TTC549 (cell line): ENCODE data around the gene HYAL3.

ENCODE experiments used
- FAIRE-seq: peaks from 2 replicates; lab custom pipeline; 2012; peaks lifted over from hg19 to GRCh38; lab: Jason Lieb, UNC

HYAL3 gene

GRCh38 chr3:50327943-50328691 lies 28.9 kb upstream of the HYAL3 start, which contains the start of gene TUSC2:
Gene TUSC2, minus strand, starts transcription at chr3:50328223. Its CDS starts 124 bp downstream, at chr3:50328099.
- peak; percentile 77 for FAIRE-seq

GRCh38 chr3:50327129-50327528 lies 27.9 kb upstream of the HYAL3 start:
- no peak for FAIRE-seq

- FAIRE-seq, result no peak
Measured at GRCh38 chr3:50326182-50326541, 27.0 kb upstream of the HYAL3 start.

GRCh38 chr3:50325497-50326181 lies 26.4 kb upstream of the HYAL3 start:
- no peak for FAIRE-seq

- no peak for FAIRE-seq
Measured at GRCh38 chr3:50325113-50325480, 25.9 kb upstream of the HYAL3 start.

GRCh38 chr3:50324351-50325112 lies 25.3 kb upstream of the HYAL3 start:
- FAIRE-seq, result no peak

GRCh38 chr3:50323614-50324199 lies 24.5 kb upstream of the HYAL3 start:
- FAIRE-seq, result no peak

- FAIRE-seq, result no peak
Measured at GRCh38 chr3:50323092-50323600, 23.9 kb upstream of the HYAL3 start.

- no peak for FAIRE-seq
Measured at GRCh38 chr3:50322386-50323091, 23.3 kb upstream of the HYAL3 start, which contains the start of gene HYAL2. Gene HYAL2, minus strand, starts transcription at chr3:50322745. Its CDS starts 2,256 bp downstream, at chr3:50320489.

- no peak for FAIRE-seq
Measured at GRCh38 chr3:50322115-50322385, 22.8 kb upstream of the HYAL3 start.

- FAIRE-seq, result no peak
Measured at GRCh38 chr3:50321336-50322114, 22.3 kb upstream of the HYAL3 start.

- no peak for FAIRE-seq
Measured at GRCh38 chr3:50320853-50321335, 21.7 kb upstream of the HYAL3 start.

- FAIRE-seq, result no peak
Measured at GRCh38 chr3:50319894-50320625, 20.9 kb upstream of the HYAL3 start.

- no peak for FAIRE-seq
Measured at GRCh38 chr3:50319181-50319893, 20.1 kb upstream of the HYAL3 start.

GRCh38 chr3:50318615-50319014 lies 19.4 kb upstream of the HYAL3 start:
- no peak for FAIRE-seq

- no peak for FAIRE-seq
Measured at GRCh38 chr3:50318163-50318562, 19.0 kb upstream of the HYAL3 start.

- no peak for FAIRE-seq
Measured at GRCh38 chr3:50317300-50317699, 18.1 kb upstream of the HYAL3 start.

GRCh38 chr3:50316657-50317242 lies 17.5 kb upstream of the HYAL3 start:
- no peak for FAIRE-seq

- no peak for FAIRE-seq
Measured at GRCh38 chr3:50314816-50315215, 15.6 kb upstream of the HYAL3 start.
